Neutrophil (primary cell): Measurements from ENCODE around the gene CARD19.
"Not testable (repeated sequence)": the region's sequence is repeated elsewhere in the genome, so short reads cannot be mapped to it uniquely, and the experiment has no call there.

ENCODE experiments used
- H3K27ac ChIP-seq: fragments of 200-600 bp; sonication (generic); 2 replicates; pipeline ENCODE4 v1.5.1; 2016; ENCODE audit warnings: mild to moderate bottlenecking, moderate library complexity
- H3K27me3 ChIP-seq: fragments of 200-600 bp; sonication (generic); 2 replicates; pipeline ENCODE4 v1.6.0; 2016; ENCODE audit warnings: mild to moderate bottlenecking
- H3K36me3 ChIP-seq: fragments of 200-600 bp; sonication (generic); 2 replicates; pipeline ENCODE4 v1.5.1; 2017
- H3K4me1 ChIP-seq, 2 experiments: fragments of 200-600 bp in 1 of 2; sonication (generic) in 1 of 2; 1 replicate in 1 of 2; 2 replicates in 1 of 2; pipeline versions ENCODE4 v1.5.1 to v1.6.1; 2013 to 2016; ENCODE audit warnings: low read depth in 1 of 2, low read length in 1 of 2, mild to moderate bottlenecking in 1 of 2, moderate library complexity in 1 of 2; ENCODE audit not compliant: control insufficient read depth in 1 of 2, insufficient read depth in 1 of 2
- H3K4me3 ChIP-seq, 2 experiments: fragments of 200-600 bp in 1 of 2; sonication (generic) in 1 of 2; 1 replicate in 1 of 2; 2 replicates in 1 of 2; pipeline ENCODE4 v1.5.1; 2013 to 2016; ENCODE audit warnings: low read depth in 1 of 2, low read length in 1 of 2, mild to moderate bottlenecking in 1 of 2, moderate library complexity in 1 of 2
- H3K9me3 ChIP-seq: fragments of 200-600 bp; sonication (generic); 2 replicates; pipeline ENCODE4 v1.5.1; 2016
- CTCF ChIP-seq: fragments of 200-600 bp; sonication (generic); IDR thresholded peaks from 2 replicates; pipeline ENCODE4 v1.5.1; 2016; ENCODE audit warnings: antibody characterized with exemption

The CARD19 gene

GRCh38 chr9:93115486-93116071, 19.6 kb downstream of the CARD19 start:
- TF ChIP-seq CTCF: no peak
- H3K27ac ChIP-seq: peak overlapping the region; percentile 100
- H3K36me3 ChIP-seq: peaks cover 16% of the 10 kb centered on the region
- H3K27me3 ChIP-seq: no peaks in the 10 kb centered on the region
- peaks cover 92 to 100% of the 10 kb centered on the region in 2 experiments for H3K4me1 ChIP-seq
- H3K4me3 ChIP-seq: no peak overlapping the region
- no peaks in the 10 kb centered on the region for H3K9me3 ChIP-seq

GRCh38 chr9:93116072-93116961, 20.3 kb downstream of the CARD19 start:
- H3K27me3 ChIP-seq: no peaks in the 10 kb centered on the region
- H3K36me3 ChIP-seq: peaks cover 16% of the 10 kb centered on the region
- TF ChIP-seq CTCF: peak; percentile 33
- H3K9me3 ChIP-seq: no peaks in the 10 kb centered on the region
- H3K4me3 ChIP-seq: peak overlapping the region; percentile 40 to 52
- peaks cover 92 to 100% of the 10 kb centered on the region in 2 experiments for H3K4me1 ChIP-seq
- peak overlapping the region; percentile 100 for H3K27ac ChIP-seq

- Histone ChIP-seq H3K27ac (peak overlapping the region; percentile 100), H3K4me3 (peak overlapping the region in 1 of 2 experiments; percentile 52), H3K36me3 (peaks cover 27% of the 10 kb centered on the region), H3K4me1 (peaks cover 92 to 100% of the 10 kb centered on the region in 2 experiments)
- not testable (repeated sequence) for H3K9me3 ChIP-seq, H3K27me3 ChIP-seq
Observed at GRCh38 chr9:93117521-93117920, 21.5 kb downstream of the CARD19 start.

- peaks cover 92 to 100% of the 10 kb centered on the region in 2 experiments for H3K4me1 ChIP-seq
- no peaks in the 10 kb centered on the region for H3K27me3 ChIP-seq
- peak overlapping the region; percentile 100 for H3K27ac ChIP-seq
Observed at GRCh38 chr9:93117924-93118862, 22.2 kb downstream of the CARD19 start.

More at GRCh38 chr9:93117924-93118862, 22.2 kb downstream of the CARD19 start:
- Histone ChIP-seq H3K9me3 (no peaks in the 10 kb centered on the region), H3K36me3 (peaks cover 28% of the 10 kb centered on the region), H3K4me3 (peak overlapping the region; percentile 32 to 52)
- no peak for TF ChIP-seq CTCF
